OCI-LY3 (cell line): ENCODE data around the gene TMEM63B.

Source experiments
- H2AFZ ChIP-seq: fragments of 200-600, 300-600 bp; shearing (Covaris generic); 2 replicates; pipeline ENCODE4 v1.6.0; 2014; ENCODE audit warnings: antibody characterized with exemption, low read depth, low read length
- H3K27ac ChIP-seq: fragments of 200-600, 300-600 bp; sonication (generic); 2 replicates; pipeline ENCODE4 v1.5.1; 2014; ENCODE audit warnings: mild to moderate bottlenecking, low read length, moderate library complexity, mixed read lengths
- H3K27me3 ChIP-seq: fragments of 200-600, 300-600 bp; sonication (generic); 2 replicates; pipeline ENCODE4 v1.6.1; 2014; ENCODE audit warnings: low read depth, low read length, mixed read lengths
- H3K36me3 ChIP-seq: fragments of 200-600, 300-600 bp; sonication (generic); replicated peaks from 2 replicates; pipeline ENCODE3; 2014; ENCODE audit warnings: low read depth, low read length, mixed read lengths
- H3K4me1 ChIP-seq: fragments of 300-600, 200-600 bp; sonication (generic); 2 replicates; pipeline ENCODE4 v1.6.1; 2014; ENCODE audit warnings: low read length, mixed read lengths
- H3K4me2 ChIP-seq: fragments of 200-600, 300-600 bp; sonication (generic); 2 replicates; pipeline ENCODE4 v1.6.1; 2014; ENCODE audit warnings: low read length, mixed read lengths
- H3K4me3 ChIP-seq: fragments of 300-600, 200-600 bp; sonication (generic); 2 replicates; pipeline ENCODE4 v1.5.1; 2014; ENCODE audit warnings: antibody characterized with exemption, mild to moderate bottlenecking, low read length, moderate library complexity
- H3K79me2 ChIP-seq: fragments of 300-600, 200-600 bp; shearing (Covaris generic); 2 replicates; pipeline ENCODE4 v1.6.1; 2014; ENCODE audit warnings: mild to moderate bottlenecking, low read length, mixed read lengths
- H3K9ac ChIP-seq: fragments of 300-600, 200-600 bp; shearing (Covaris generic); 2 replicates; pipeline ENCODE4 v1.6.0; 2014; ENCODE audit warnings: mild to moderate bottlenecking, low read length, moderate library complexity
- H3K9me3 ChIP-seq: fragments of 200-600, 300-600 bp; shearing (Covaris generic); 2 replicates; pipeline ENCODE4 v1.6.1; 2014; ENCODE audit warnings: low read length, mixed read lengths; ENCODE audit not compliant: insufficient read depth
- H4K20me1 ChIP-seq: fragments of 200-600, 300-600 bp; sonication (generic); 2 replicates; pipeline ENCODE4 v1.6.1; 2016; ENCODE audit warnings: low read length, mixed read lengths; ENCODE audit not compliant: insufficient read depth
- CTCF ChIP-seq: fragments of 200-600, 300-600 bp; sonication (generic); IDR thresholded peaks from 2 replicates; pipeline ENCODE4 v1.5.1; 2014; ENCODE audit warnings: antibody characterized with exemption, low read length, low read depth
- EZH2phosphoT487 ChIP-seq: fragments of 200-600 bp; shearing (Covaris generic); IDR thresholded peaks from 2 replicates; pipeline ENCODE4 v1.6.1; 2018; ENCODE audit warnings: antibody characterized with exemption, mixed run types, low read depth

The TMEM63B gene

GRCh38 chr6:44145839-44146238, 18.5 kb downstream of the TMEM63B start:
- no peak overlapping the region for H3K4me3 ChIP-seq
- no peaks in the 10 kb centered on the region for H3K4me1 ChIP-seq
- H2AFZ ChIP-seq: no peak overlapping the region
- no peak overlapping the region for H3K9ac ChIP-seq
- H3K36me3 ChIP-seq: peaks cover 14% of the 10 kb centered on the region
- H3K79me2 ChIP-seq: no peaks in the 10 kb centered on the region
- H3K4me2 ChIP-seq: no peak overlapping the region
- no peak for TF ChIP-seq EZH2phosphoT487
- TF ChIP-seq CTCF: no peak
- H3K27me3 ChIP-seq: no peaks in the 10 kb centered on the region
- peaks cover 3% of the 10 kb centered on the region; the same call in 1 of the 2 replicates for H4K20me1 ChIP-seq
- H3K9me3 ChIP-seq: no peaks in the 10 kb centered on the region
- no peak overlapping the region for H3K27ac ChIP-seq

- Histone ChIP-seq H3K4me1 (peaks cover 3% of the 10 kb centered on the region), H3K27ac (no peak overlapping the region), H4K20me1 (peaks cover 3% of the 10 kb centered on the region; the same call in 1 of the 2 replicates), H3K79me2 (no peaks in the 10 kb centered on the region), H2AFZ (no peak overlapping the region), H3K9ac (no peak overlapping the region), H3K9me3 (no peaks in the 10 kb centered on the region), H3K4me2 (no peak overlapping the region), H3K4me3 (no peak overlapping the region), H3K27me3 (no peaks in the 10 kb centered on the region), H3K36me3 (peaks cover 9% of the 10 kb centered on the region)
- TF ChIP-seq CTCF (no peak), EZH2phosphoT487 (no peak)
These were observed 19.3 kb downstream of the TMEM63B start for GRCh38 chr6:44146685-44147084.

GRCh38 chr6:44147256-44147655, 19.9 kb downstream of the TMEM63B start:
- Histone ChIP-seq H3K9me3 (no peaks in the 10 kb centered on the region), H4K20me1 (peaks cover 3% of the 10 kb centered on the region; the same call in 1 of the 2 replicates), H3K27ac (no peak overlapping the region), H3K4me1 (peaks cover 4% of the 10 kb centered on the region), H3K4me2 (no peak overlapping the region), H3K36me3 (peaks cover 9% of the 10 kb centered on the region), H3K27me3 (no peaks in the 10 kb centered on the region), H3K9ac (no peak overlapping the region), H3K79me2 (no peaks in the 10 kb centered on the region), H3K4me3 (no peak overlapping the region), H2AFZ (no peak overlapping the region)
- no peak for TF ChIP-seq CTCF
- no peak for TF ChIP-seq EZH2phosphoT487

- no peak overlapping the region for H3K27ac ChIP-seq
- H2AFZ ChIP-seq: no peak overlapping the region
- H3K79me2 ChIP-seq: no peaks in the 10 kb centered on the region
- H3K4me2 ChIP-seq: no peak overlapping the region
- H3K9ac ChIP-seq: no peak overlapping the region
- H3K4me1 ChIP-seq: peaks cover 4% of the 10 kb centered on the region
- no peak overlapping the region for H3K4me3 ChIP-seq
- no peaks in the 10 kb centered on the region for H3K9me3 ChIP-seq
- H4K20me1 ChIP-seq: peaks cover 3% of the 10 kb centered on the region; the same call in 1 of the 2 replicates
- TF ChIP-seq CTCF (no peak), EZH2phosphoT487 (no peak)
- no peaks in the 10 kb centered on the region for H3K27me3 ChIP-seq
- H3K36me3 ChIP-seq: peaks cover 9% of the 10 kb centered on the region
These were observed 21.0 kb downstream of the TMEM63B start for GRCh38 chr6:44148306-44148705.
